Tibial nerve (tissue), 4 donors: ENCODE results near the gene GPR183. TPM values are rescaled to one million over a fixed set of nuclear protein-coding genes. Genes with fewer than 3 reads are reported as not detected.

ENCODE experiments used
- DNase-seq, 2 donors: peaks; one replicate each; pipeline ENCODE4 v3.0.0-alpha.2; 2019; ENCODE audit warnings: low spot score in 2 of 2
- H3K27ac ChIP-seq, 4 donors: fragments of 200-600 bp; sonication (generic) in 3 of 4; one replicate each; pipeline ENCODE4 v1.5.1; 2017 to 2019; ENCODE audit warnings: mild to moderate bottlenecking in 1 of 4
- H3K27me3 ChIP-seq, 2 donors: fragments of 200-600 bp; sonication (generic) in 1 of 2; one replicate each; pipeline versions ENCODE4 v1.5.1 to v1.6.0; 2017 to 2019
- H3K36me3 ChIP-seq, 3 donors: fragments of 200-600 bp; sonication (generic); one replicate each; pipeline ENCODE4 v1.5.1; 2018 to 2019
- H3K4me1 ChIP-seq, 4 donors: fragments of 200-600 bp; sonication (generic) in 3 of 4; one replicate each; pipeline ENCODE4 v1.5.1; 2017 to 2019
- H3K4me3 ChIP-seq, 4 donors: fragments of 200-600 bp; sonication (generic) in 3 of 4; one replicate each; pipeline ENCODE4 v1.5.1; 2017 to 2019; ENCODE audit warnings: mild to moderate bottlenecking in 1 of 4, moderate library complexity in 1 of 4
- H3K9me3 ChIP-seq, 4 donors: fragments of 200-600 bp; sonication (generic) in 3 of 4; one replicate each; pipeline ENCODE4 v1.5.1; 2017 to 2019
- EP300 ChIP-seq, 2 donors: sonication (generic); formaldehyde crosslinking; IDR thresholded peaks; one replicate each; pipeline ENCODE4 v1.6.1; 2017; ENCODE audit warnings: antibody characterized with exemption in 2 of 2, mild to moderate bottlenecking in 1 of 2
- POLR2A ChIP-seq, 2 donors: fragments of 450-650 bp; IDR thresholded peaks; one replicate each; pipeline ENCODE4 v1.6.1; 2017; ENCODE audit warnings: antibody characterized with exemption in 2 of 2, mild to moderate bottlenecking in 2 of 2, moderate library complexity in 2 of 2
- WGBS, 2 donors: methylation state at CpG; one replicate each; pipeline ENCODE4 v1.1.5; 2018; 5-methylcytosine and 5-hydroxymethylcytosine counted together
- total RNA-seq, 4 donors: library from RNA; depleted of rRNA; stranded (reverse); fragments of >200 nt; gene quantifications; one replicate each; pipeline ENCODE4 v1.1.0, GENCODE V29; 2016
- TF ChIP-seq, protein P1 (sequence below), 5 experiments: fragments of 200-600 bp in 3 of 5; fragments of 450-650 bp in 2 of 5; sonication (generic) in 3 of 5; IDR thresholded peaks; one replicate each; pipeline ENCODE4 v1.5.1; 2016 to 2019; ENCODE audit warnings: antibody characterized with exemption in 5 of 5, mild to moderate bottlenecking in 3 of 5, moderate library complexity in 2 of 5

The GPR183 gene
- total RNA-seq, 4 donors from 2014 or later = 6.3 to 20.4 (median 13.1) TPM

DNA sequence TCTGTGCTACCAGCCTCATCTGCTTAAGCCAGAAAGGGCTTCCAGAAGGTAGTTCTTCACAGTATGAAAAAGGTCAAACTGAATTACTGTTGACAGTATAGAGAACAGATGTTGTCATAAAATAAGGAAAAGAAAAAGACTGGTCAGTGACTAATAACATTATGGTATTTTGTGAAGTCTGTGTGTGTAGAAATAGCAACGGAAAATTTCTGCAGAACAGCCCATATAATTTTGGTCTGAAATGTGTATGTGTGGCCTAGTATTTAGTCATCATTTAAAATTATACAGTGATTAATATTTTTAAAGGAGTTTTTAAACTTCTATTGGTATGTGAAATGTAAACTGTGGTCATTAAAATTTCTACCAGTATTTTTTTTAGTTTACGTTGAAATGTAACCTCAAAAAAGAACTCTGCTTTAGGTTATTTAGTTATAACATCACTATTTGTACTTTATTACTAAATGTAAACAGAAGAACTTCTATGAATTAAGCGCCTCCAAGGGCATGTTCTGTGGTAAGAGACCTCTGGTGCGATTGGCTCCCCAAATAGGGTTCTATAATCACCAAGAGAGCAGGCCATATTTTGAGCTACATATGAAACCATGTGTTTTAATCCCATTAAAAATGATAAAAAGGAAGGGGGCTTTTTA is 3.3 kb upstream of the GPR183 start:
- DNase-seq = no peak
- Histone ChIP-seq H3K27me3 (no peaks in the 10 kb centered on the region), H3K4me1 (peaks cover 0 to 37% (median 8%) of the 10 kb centered on the region in 4 donors), H3K36me3 (no peaks in the 10 kb centered on the region), H3K9me3 (no peaks in the 10 kb centered on the region), H3K4me3 (no peak overlapping the region), H3K27ac (peak overlapping the region in 2 of 4 donors; percentile 22 to 81)
- TF ChIP-seq, protein P1, sequence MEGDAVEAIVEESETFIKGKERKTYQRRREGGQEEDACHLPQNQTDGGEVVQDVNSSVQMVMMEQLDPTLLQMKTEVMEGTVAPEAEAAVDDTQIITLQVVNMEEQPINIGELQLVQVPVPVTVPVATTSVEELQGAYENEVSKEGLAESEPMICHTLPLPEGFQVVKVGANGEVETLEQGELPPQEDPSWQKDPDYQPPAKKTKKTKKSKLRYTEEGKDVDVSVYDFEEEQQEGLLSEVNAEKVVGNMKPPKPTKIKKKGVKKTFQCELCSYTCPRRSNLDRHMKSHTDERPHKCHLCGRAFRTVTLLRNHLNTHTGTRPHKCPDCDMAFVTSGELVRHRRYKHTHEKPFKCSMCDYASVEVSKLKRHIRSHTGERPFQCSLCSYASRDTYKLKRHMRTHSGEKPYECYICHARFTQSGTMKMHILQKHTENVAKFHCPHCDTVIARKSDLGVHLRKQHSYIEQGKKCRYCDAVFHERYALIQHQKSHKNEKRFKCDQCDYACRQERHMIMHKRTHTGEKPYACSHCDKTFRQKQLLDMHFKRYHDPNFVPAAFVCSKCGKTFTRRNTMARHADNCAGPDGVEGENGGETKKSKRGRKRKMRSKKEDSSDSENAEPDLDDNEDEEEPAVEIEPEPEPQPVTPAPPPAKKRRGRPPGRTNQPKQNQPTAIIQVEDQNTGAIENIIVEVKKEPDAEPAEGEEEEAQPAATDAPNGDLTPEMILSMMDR (IDR thresholded peaks at IDR 0.05) = no peak
- no peak for TF ChIP-seq EP300 (IDR thresholded peaks at IDR 0.05)
- no peak for TF ChIP-seq POLR2A (IDR thresholded peaks at IDR 0.05)
- 80 to 87% methylated on average over 4 of the region's 4 CpGs for WGBS, 2 donors

DNA sequence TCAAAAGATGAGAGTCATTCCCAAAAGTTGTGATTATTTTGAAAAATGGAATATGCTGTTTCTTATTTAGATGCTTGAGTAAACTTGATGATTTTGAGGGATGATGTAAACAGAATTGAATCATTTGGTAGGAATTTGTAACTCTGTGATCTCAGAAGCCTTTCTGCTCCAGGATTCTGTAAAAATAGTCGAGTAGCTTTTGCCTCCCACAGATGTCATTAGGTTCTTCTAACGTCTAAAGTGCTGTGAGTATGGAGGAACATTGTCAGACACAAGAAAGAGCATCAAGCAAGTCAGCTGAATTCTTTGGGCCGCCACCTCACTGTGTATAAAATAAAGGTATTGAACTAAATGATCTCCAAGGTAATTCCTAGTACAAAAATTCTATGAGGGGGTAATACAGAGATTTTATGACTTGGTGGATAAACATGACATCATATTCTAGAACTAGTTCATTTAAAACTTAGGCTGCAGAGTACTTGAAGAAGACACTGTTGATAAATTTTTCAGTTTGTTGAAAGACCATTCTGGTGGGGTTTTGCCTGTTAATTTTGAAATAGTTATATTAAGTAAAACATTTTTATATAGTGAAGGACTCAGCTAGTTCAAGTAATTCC is 1.4 kb upstream of the GPR183 start:
- DNase-seq = no peak
- H3K36me3 ChIP-seq = no peaks in the 10 kb centered on the region
- no peak for TF ChIP-seq EP300 (IDR thresholded peaks at IDR 0.05)
- TF ChIP-seq, protein P1 (IDR thresholded peaks at IDR 0.05) = no peak
- no peak for TF ChIP-seq POLR2A (IDR thresholded peaks at IDR 0.05)
- no peak overlapping the region for H3K4me3 ChIP-seq
- H3K27ac ChIP-seq = peak overlapping the region; percentile 3 to 84 (median 66)
- H3K27me3 ChIP-seq = no peaks in the 10 kb centered on the region
- 68 to 70% methylated on average over 3 of the region's 3 CpGs for WGBS, 2 donors
- H3K9me3 ChIP-seq = no peaks in the 10 kb centered on the region
- peaks cover 0 to 35% (median 8%) of the 10 kb centered on the region in 4 donors for H3K4me1 ChIP-seq

DNA sequence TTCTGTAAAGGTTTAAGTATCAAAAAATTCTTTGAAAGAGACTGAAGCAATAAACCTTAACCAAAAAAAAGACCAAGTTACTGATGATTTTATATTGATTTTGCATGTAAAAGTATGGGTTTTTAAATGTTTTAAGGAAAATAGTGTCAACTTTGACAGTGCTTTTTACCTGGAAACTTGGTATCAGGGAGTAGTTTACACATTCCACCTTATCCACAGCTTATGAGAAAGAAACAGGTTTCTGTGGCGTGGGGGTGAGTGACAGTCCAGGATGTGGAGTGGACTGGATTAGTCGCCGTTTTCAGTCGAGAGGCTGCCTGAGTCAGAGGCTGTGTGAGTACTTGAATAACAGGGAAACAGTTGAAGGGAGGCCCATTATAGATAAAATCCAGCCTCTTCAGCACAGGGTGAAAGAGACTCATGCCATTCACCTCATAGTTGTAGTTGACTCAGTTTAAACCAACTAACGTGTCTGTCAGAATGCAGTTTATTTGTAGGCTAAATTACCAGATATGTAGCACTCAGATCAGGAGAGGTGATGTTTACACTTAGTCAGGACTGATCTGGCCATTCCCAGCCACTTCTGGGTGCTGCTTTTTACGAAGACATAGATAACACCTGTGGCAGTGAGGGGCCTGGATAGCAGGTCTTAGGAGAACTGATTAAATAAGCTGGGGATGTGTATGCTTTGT is 595 bp upstream of the GPR183 start:
- DNase-seq = no peak
- Histone ChIP-seq H3K27ac (peak overlapping the region; percentile 3 to 84 (median 66)), H3K9me3 (no peaks in the 10 kb centered on the region), H3K4me1 (peaks cover 0 to 28% (median 8%) of the 10 kb centered on the region in 4 donors), H3K36me3 (no peaks in the 10 kb centered on the region), H3K27me3 (no peaks in the 10 kb centered on the region), H3K4me3 (peak overlapping the region in 1 of 4 donors; percentile 3)
- 66 to 76% methylated on average over 6 of the region's 6 CpGs for WGBS, 2 donors
- TF ChIP-seq, protein P1 (IDR thresholded peaks at IDR 0.05) = no peak
- TF ChIP-seq EP300 (IDR thresholded peaks at IDR 0.05) (no peak), POLR2A (IDR thresholded peaks at IDR 0.05) (no peak)

- peaks cover 0 to 10% (median 5%) of the 10 kb centered on the region in 4 donors for H3K4me1 ChIP-seq
- TF ChIP-seq, protein P1 (IDR thresholded peaks at IDR 0.05) = no peak
- TF ChIP-seq POLR2A (IDR thresholded peaks at IDR 0.05) (no peak), EP300 (IDR thresholded peaks at IDR 0.05) (peak in 1 of 2 donors; percentile 4)
- DNase-seq = no peak
- H3K9me3 ChIP-seq = no peaks in the 10 kb centered on the region
- H3K4me3 ChIP-seq = peak overlapping the region in 2 of 4 donors; percentile 35 to 41
- WGBS, 2 donors = 86 to 91% methylated on average over 8 of the region's 8 CpGs
- no peaks in the 10 kb centered on the region for H3K36me3 ChIP-seq
- H3K27ac ChIP-seq = peak overlapping the region in 3 of 4 donors; percentile 74 to 84 (median 76)
- H3K27me3 ChIP-seq = no peaks in the 10 kb centered on the region
Measured at GRCh38 chr13:99305566-99305965, 1.6 kb downstream of the GPR183 start.
